Rectal smooth muscle tissue (tissue), 1 donor: ENCODE measurements around the gene MYOT.
"Not testable (repeated sequence)": the region's sequence is repeated elsewhere in the genome, so short reads cannot be mapped to it uniquely, and the experiment has no call there.

Experiments
- H3K27ac ChIP-seq: one replicate; pipeline ENCODE4 v1.7.0; 2013; ENCODE audit warnings: low read depth, low read length, inconsistent platforms
- H3K27me3 ChIP-seq: one replicate; pipeline ENCODE4 v1.7.0; 2013; ENCODE audit warnings: low read length; ENCODE audit not compliant: control insufficient read depth, insufficient read depth
- H3K36me3 ChIP-seq: one replicate; pipeline ENCODE4 v1.7.0; 2013; ENCODE audit warnings: low read length; ENCODE audit not compliant: control insufficient read depth, insufficient read depth
- H3K4me1 ChIP-seq: one replicate; pipeline ENCODE4 v1.7.0; 2013; ENCODE audit warnings: low read length; ENCODE audit not compliant: control insufficient read depth, insufficient read depth
- H3K4me3 ChIP-seq: one replicate; pipeline ENCODE4 v1.7.0; 2013; ENCODE audit warnings: low read length
- H3K9ac ChIP-seq: one replicate; pipeline ENCODE4 v1.7.0; 2013; ENCODE audit warnings: low read length

MYOT gene

DNA sequence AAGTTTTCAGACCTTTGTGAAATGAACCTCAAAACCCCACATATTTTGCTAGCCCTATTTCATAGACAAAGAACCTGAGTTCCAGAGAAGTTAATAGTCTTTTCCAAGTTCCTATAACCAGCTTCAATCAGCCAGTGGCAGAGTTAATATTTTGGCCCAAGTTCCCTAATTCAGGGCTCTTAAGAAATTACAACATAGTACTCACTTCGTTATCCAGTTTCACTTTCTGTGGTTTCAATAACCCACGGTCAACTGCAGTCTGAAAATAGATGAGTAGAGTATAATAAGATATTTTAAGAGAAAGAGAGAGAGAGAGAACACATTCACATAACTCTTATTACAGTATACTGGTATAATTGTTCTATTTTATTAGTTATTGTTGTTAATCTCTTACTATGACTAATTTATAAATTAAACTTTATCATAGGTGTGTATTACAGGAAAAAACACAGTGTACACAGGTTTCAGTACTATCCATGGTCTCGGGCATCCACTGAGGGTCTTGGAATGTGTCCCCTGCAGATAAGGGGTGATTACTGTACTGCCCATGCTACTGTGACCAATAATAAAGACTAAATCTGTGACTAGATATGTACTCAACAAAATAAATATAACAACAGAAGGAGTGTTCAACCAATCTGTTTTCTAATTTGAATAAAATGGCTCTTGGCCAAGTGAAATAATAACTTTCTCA, 9.3 kb upstream of the MYOT start:
- Histone ChIP-seq H3K27ac (no peak overlapping the region), H3K36me3 (no peaks in the 10 kb centered on the region), H3K4me1 (peaks cover 4% of the 10 kb centered on the region), H3K27me3 (no peaks in the 10 kb centered on the region), H3K4me3 (no peak overlapping the region), H3K9ac (no peak overlapping the region)

DNA sequence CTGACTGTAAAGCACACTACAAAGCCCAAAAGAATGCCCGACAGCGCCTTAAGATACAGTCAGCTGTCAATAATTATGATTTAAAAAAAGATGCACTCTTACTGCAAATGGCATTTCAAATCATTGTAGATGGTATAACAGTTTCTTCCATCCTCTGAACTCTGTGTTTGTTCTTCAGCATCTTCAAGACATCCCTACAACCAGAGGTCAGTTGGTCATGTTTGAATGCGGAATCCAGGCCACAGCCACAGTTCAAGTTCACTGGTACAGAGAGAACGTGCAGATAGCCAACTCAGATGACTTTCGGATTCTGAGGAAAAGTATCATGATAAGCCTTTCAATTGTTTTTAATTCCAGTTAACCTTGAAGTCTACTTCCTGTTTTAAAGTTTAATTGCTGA, 8.7 kb upstream of the MYOT start:
- H3K4me3 ChIP-seq, result no peak overlapping the region
- H3K9ac ChIP-seq, result no peak overlapping the region
- H3K36me3 ChIP-seq, result no peaks in the 10 kb centered on the region
- H3K4me1 ChIP-seq, result peaks cover 4% of the 10 kb centered on the region
- H3K27me3 ChIP-seq, result no peaks in the 10 kb centered on the region
- H3K27ac ChIP-seq, result no peak overlapping the region

- Histone ChIP-seq H3K4me3 (no peak overlapping the region), H3K27me3 (no peaks in the 10 kb centered on the region), H3K36me3 (no peaks in the 10 kb centered on the region), H3K27ac (no peak overlapping the region), H3K9ac (no peak overlapping the region), H3K4me1 (peaks cover 4% of the 10 kb centered on the region)
Measured at GRCh38 chr5:137862251-137862650, 5.4 kb upstream of the MYOT start.

- H3K27me3 ChIP-seq, H3K4me1 ChIP-seq, H3K36me3 ChIP-seq, H3K4me3 ChIP-seq, H3K27ac ChIP-seq, H3K9ac ChIP-seq: not testable (repeated sequence)
Measured at GRCh38 chr5:137863653-137864052, 4.0 kb upstream of the MYOT start.

DNA sequence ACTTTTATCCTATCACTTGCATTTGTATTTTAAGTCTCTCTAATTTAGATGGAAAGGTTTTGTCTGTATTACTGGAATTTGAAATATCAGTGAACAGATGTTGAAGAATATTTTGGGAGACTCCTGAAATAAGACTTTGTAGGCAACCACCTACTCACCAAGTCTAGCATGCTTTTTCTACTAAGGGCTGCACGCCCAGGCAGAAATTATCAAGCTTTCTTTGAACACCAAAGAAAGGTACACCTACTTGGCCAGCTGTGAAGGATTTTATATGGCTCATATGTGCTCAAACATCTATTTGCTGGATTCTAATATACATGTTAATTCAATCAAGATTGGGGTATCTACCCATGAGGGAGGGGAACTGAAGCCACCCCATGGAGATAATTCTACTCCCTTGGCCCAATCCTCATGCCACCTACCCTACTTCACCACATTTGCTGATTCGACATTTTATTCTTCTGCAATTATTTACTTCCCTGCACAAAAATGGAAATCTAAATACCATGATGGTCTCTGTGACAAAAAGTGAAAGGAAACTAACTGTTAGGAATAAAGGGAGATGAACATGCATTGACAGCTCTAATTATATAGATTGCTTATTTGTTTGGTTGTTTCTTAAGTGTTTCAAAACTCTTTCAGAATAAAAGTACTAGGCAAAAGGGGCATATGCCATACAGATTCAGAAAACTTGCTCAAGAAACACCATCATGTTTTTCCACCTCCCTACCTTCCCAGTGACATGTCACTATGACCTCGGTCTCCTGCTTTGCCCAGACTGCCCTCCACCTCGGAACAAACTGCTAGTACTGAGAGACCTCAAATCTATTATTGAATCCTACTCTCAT, 895 bp upstream of the MYOT start:
- no peak overlapping the region for H3K9ac ChIP-seq
- H3K36me3 ChIP-seq, result no peaks in the 10 kb centered on the region
- H3K27ac ChIP-seq, result no peak overlapping the region
- no peaks in the 10 kb centered on the region for H3K4me1 ChIP-seq
- H3K27me3 ChIP-seq, result no peaks in the 10 kb centered on the region
- no peak overlapping the region for H3K4me3 ChIP-seq

DNA sequence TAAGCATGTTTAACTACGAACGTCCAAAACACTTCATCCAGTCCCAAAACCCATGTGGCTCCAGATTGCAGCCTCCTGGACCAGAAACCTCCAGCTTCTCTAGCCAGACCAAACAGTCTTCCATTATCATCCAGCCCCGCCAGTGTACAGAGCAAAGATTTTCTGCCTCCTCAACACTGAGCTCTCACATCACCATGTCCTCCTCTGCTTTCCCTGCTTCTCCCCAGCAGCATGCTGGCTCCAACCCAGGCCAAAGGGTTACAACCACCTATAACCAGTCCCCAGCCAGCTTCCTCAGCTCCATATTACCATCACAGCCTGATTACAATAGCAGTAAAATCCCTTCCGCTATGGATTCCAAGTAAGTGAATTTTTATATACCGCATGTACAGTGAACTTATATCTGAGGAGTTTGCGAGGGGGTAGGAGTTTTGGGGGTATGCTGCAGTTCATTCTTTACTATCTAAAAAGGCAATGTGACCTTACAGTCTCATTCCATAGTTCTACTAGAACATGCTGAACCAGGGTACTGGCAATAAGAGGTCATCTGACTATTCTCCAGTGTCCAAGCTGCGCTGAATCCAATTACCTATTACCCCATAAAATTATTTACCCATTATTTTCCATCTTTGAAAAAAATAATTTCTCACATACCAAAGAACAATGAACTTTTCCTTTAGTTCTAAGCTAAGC, 3.1 kb downstream of the MYOT start:
- H3K9ac ChIP-seq, result no peak overlapping the region
- no peak overlapping the region for H3K27ac ChIP-seq
- H3K4me3 ChIP-seq, result no peak overlapping the region

GRCh38 chr5:137871571-137871970, 3.9 kb downstream of the MYOT start:
- Histone ChIP-seq H3K27ac (no peak overlapping the region), H3K36me3 (no peaks in the 10 kb centered on the region), H3K4me3 (no peak overlapping the region), H3K4me1 (no peaks in the 10 kb centered on the region), H3K9ac (no peak overlapping the region), H3K27me3 (no peaks in the 10 kb centered on the region)

More for the DNA sequence above, 3.1 kb downstream of the MYOT start:
- Histone ChIP-seq H3K27me3 (no peaks in the 10 kb centered on the region), H3K36me3 (no peaks in the 10 kb centered on the region), H3K4me1 (no peaks in the 10 kb centered on the region)

GRCh38 chr5:137872466-137872865, 4.8 kb downstream of the MYOT start:
- Histone ChIP-seq H3K4me1 (no peaks in the 10 kb centered on the region), H3K9ac (no peak overlapping the region), H3K4me3 (no peak overlapping the region), H3K27me3 (no peaks in the 10 kb centered on the region), H3K27ac (no peak overlapping the region), H3K36me3 (no peaks in the 10 kb centered on the region)

GRCh38 chr5:137876101-137876500, 8.4 kb downstream of the MYOT start:
- no peaks in the 10 kb centered on the region for H3K4me1 ChIP-seq

DNA sequence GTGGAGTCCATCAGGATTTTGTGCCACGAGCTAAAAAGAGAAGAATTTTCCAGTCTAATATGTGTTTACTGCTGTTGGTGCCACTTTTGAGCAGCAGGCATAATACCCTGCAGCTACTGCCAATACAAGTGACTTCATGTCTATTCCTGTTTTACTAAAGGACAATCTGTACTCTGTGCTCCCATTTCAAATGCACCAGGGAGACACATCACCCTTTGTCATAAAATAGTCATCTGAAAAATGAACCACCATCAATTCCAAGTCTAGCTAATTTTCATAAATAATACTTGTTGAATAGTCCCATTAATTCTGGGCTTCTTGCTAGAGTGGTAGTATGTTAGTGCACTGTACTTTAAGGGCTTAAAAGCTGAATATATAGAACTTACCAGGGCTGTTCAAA, 12.7 kb downstream of the MYOT start:
- Histone ChIP-seq H3K4me1 (no peaks in the 10 kb centered on the region), H3K4me3 (no peak overlapping the region), H3K9ac (no peak overlapping the region), H3K27ac (peak overlapping the region; percentile 34), H3K27me3 (no peaks in the 10 kb centered on the region), H3K36me3 (no peaks in the 10 kb centered on the region)

More at GRCh38 chr5:137876101-137876500, 8.4 kb downstream of the MYOT start:
- Histone ChIP-seq H3K27ac (no peak overlapping the region), H3K36me3 (no peaks in the 10 kb centered on the region), H3K4me3 (no peak overlapping the region), H3K27me3 (no peaks in the 10 kb centered on the region), H3K9ac (no peak overlapping the region)

DNA sequence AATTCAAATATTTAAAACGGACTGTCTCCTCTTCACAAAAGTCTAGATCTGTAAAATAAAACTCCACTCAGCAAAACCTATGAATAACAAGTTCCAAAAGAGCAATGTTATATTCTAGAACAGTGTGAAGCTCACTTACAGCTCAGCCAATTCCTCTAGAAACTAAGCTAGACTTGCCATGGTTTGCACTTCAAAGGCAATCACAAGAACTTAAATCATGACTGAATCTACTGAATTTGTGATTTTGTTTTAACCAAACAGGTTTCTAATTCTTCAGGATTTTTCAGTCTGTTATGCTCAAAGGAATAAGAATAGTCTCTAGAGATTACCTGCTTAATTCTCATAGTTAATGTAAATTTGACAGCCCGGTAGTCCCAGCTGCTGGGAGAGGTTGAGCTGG, 20.2 kb downstream of the MYOT start:
- no peak overlapping the region for H3K4me3 ChIP-seq
- no peak overlapping the region for H3K27ac ChIP-seq
- no peaks in the 10 kb centered on the region for H3K36me3 ChIP-seq
- H3K9ac ChIP-seq, result no peak overlapping the region
- H3K4me1 ChIP-seq, result peaks cover 2% of the 10 kb centered on the region
- H3K27me3 ChIP-seq, result peaks cover 4% of the 10 kb centered on the region

DNA sequence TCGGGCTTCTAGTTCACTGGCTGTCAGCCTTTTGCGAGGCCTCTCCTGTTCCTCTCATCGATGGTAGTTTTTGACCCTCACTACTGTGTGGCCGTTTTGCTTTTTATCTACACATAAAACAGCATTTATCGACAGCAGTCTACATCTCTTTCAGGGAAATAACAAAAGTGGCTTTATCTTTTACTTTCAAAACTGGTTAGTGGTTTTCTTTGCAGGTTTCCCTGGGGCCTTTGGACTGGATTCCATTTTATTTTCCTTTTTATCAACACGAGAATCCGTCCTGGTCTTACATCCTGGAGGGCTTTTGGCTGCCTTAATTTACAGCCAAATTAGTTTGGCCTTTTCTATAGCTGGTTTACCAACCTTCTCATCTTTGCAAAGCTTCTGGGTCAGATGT, 20.8 kb downstream of the MYOT start:
- H3K9ac ChIP-seq, result no peak overlapping the region
- H3K27ac ChIP-seq, result no peak overlapping the region
- H3K27me3 ChIP-seq, result peaks cover 4% of the 10 kb centered on the region
- H3K4me3 ChIP-seq, result peak overlapping the region; percentile 75
- H3K36me3 ChIP-seq, result no peaks in the 10 kb centered on the region
- peaks cover 2% of the 10 kb centered on the region for H3K4me1 ChIP-seq
